ENCODE data around the gene APBB1IP. TPM values are rescaled to one million over a fixed set of nuclear protein-coding genes. Genes with fewer than 3 reads are reported as not detected.

APBB1IP gene
- total and polyA plus RNA-seq, 12 donors = 0.60 to 16.1 (median 7.8) TPM

DNA sequence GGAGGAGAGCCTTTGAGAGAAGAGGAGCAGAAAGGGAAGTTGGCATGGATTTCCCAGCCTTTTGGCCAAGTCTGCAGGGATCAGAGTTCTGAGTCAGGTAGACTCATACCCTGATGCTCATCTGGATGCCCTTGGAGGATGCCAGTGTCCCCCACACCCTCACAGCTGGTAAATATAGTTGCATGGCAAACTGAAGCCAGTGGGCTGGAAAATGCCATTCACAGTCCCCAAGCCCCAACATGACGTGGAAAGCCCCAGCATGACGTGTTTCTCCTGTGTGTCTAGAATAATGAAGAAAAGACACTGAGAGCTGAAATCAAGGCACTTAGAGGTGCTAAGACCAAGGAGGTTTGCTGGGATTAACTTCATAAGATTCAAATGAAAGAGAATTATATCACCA lies 24.8 kb upstream of the APBB1IP start:
- 61 to 69% (median 66%) methylated on average over 2 of the region's 2 CpGs for WGBS, 4 donors
- TF ChIP-seq, protein P1, sequence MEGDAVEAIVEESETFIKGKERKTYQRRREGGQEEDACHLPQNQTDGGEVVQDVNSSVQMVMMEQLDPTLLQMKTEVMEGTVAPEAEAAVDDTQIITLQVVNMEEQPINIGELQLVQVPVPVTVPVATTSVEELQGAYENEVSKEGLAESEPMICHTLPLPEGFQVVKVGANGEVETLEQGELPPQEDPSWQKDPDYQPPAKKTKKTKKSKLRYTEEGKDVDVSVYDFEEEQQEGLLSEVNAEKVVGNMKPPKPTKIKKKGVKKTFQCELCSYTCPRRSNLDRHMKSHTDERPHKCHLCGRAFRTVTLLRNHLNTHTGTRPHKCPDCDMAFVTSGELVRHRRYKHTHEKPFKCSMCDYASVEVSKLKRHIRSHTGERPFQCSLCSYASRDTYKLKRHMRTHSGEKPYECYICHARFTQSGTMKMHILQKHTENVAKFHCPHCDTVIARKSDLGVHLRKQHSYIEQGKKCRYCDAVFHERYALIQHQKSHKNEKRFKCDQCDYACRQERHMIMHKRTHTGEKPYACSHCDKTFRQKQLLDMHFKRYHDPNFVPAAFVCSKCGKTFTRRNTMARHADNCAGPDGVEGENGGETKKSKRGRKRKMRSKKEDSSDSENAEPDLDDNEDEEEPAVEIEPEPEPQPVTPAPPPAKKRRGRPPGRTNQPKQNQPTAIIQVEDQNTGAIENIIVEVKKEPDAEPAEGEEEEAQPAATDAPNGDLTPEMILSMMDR (IDR thresholded peaks at IDR 0.05) = no peak
- no peak for TF ChIP-seq POLR2A (IDR thresholded peaks at IDR 0.05)
- intact Hi-C loops (cut with DNase I) = no loop called here
- DNase-seq = no peak
- H3K36me3 ChIP-seq (replicated peaks in 1 of 2) = no peaks in the 10 kb centered on the region
- H3K4me3 ChIP-seq = no peak overlapping the region
- no peak overlapping the region for H3K27ac ChIP-seq
- H3K9me3 ChIP-seq (replicated peaks in 1 of 3) = no peaks in the 10 kb centered on the region
- H3K4me1 ChIP-seq (replicated peaks in 1 of 2) = no peaks in the 10 kb centered on the region
- H3K27me3 ChIP-seq = peaks cover 4% of the 10 kb centered on the region

DNA sequence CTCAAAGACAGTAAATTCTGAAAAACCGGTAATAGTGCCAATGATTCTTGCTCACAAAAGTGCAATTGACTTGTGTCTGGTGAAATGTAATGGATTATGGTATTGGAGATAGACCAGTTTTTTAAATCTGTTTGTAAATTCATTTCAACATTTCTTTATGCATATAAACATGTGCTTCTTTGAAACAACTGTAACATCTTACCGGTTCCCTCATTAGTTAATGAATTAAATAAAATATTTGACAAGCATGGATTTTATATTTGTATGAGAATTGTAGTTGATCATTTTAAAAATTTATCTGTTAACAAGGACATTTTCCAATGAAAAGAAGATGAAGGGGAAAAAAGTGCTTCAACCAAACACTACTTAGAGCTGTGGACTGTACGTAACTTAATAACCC lies 21.0 kb upstream of the APBB1IP start:
- WGBS, 4 donors = 59 to 75% (median 66%) methylated on average over 3 of the region's 3 CpGs

DNA sequence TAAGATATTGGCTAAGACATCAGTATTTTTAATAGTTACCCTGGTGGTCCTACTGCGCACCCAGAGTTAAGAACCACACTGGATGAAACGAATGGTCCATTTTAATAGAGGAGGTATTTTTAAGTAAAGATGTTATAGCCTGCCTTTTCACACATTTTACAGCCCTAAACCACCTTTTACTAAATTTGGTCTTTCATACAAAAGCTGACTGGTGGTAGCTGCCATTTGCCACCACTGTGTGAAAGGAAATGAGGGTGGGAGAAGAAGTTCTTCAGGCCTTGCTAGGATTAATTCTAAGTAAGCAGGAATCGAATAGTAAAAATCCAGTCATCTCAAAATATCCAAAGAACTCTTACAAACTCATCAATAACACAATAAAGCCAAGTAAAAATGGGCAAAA lies 15.2 kb upstream of the APBB1IP start:
- no peaks in the 10 kb centered on the region for H3K36me3 ChIP-seq (replicated peaks in 1 of 2)
- 68 to 70% (median 68%) methylated on average over 3 of the region's 3 CpGs for WGBS, 4 donors
- no peak for DNase-seq
- no peaks in the 10 kb centered on the region for H3K9me3 ChIP-seq (replicated peaks in 1 of 3)
- TF ChIP-seq, protein P1 (IDR thresholded peaks at IDR 0.05) = no peak
- TF ChIP-seq POLR2A (IDR thresholded peaks at IDR 0.05) = no peak
- no peak overlapping the region for H3K4me3 ChIP-seq
- no peak overlapping the region for H3K27ac ChIP-seq
- H3K27me3 ChIP-seq = no peaks in the 10 kb centered on the region
- intact Hi-C loops (cut with DNase I) = no loop called here
- no peaks in the 10 kb centered on the region for H3K4me1 ChIP-seq (replicated peaks in 1 of 2)

More for the DNA sequence above, 21.0 kb upstream of the APBB1IP start:
- Histone ChIP-seq H3K9me3 (replicated peaks in 1 of 3) (no peaks in the 10 kb centered on the region), H3K4me1 (replicated peaks in 1 of 2) (no peaks in the 10 kb centered on the region), H3K36me3 (replicated peaks in 1 of 2) (no peaks in the 10 kb centered on the region), H3K4me3 (no peak overlapping the region), H3K27ac (no peak overlapping the region), H3K27me3 (no peaks in the 10 kb centered on the region)
- intact Hi-C loops (cut with DNase I) = no loop called here
- no peak for TF ChIP-seq POLR2A (IDR thresholded peaks at IDR 0.05)
- TF ChIP-seq, protein P1 (IDR thresholded peaks at IDR 0.05) = no peak
- DNase-seq = no peak

DNA sequence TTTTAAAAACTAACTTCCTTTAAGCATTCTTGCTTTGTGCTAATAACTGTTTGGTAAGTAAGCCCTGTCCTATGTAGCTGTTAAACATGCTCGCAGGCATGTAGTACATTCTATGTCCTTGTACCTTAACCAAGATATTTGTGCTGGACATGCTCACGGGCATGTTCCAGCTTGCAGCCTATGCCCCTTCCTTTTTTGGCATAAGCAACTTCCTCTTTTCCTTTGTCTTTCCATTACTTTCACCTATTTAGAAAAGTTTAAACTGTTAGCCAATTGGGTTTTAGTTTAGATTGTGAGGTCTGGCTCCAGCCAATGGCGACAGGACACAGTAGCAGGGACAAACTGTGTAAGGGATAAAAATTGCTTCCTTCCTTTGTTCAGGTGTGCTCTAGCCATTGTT lies 14.4 kb upstream of the APBB1IP start:
- WGBS, 4 donors = 69 to 84% (median 73%) methylated on average over 3 of the region's 3 CpGs
- TF ChIP-seq, protein P1 (IDR thresholded peaks at IDR 0.05) = no peak
- no peak for TF ChIP-seq POLR2A (IDR thresholded peaks at IDR 0.05)
- DNase-seq = no peak

More for the DNA sequence above, 14.4 kb upstream of the APBB1IP start:
- no peaks in the 10 kb centered on the region for H3K9me3 ChIP-seq (replicated peaks in 1 of 3)
- H3K27me3 ChIP-seq = no peaks in the 10 kb centered on the region
- no peak overlapping the region for H3K4me3 ChIP-seq
- no peaks in the 10 kb centered on the region for H3K4me1 ChIP-seq (replicated peaks in 1 of 2)
- intact Hi-C loops (cut with DNase I) = no loop called here
- H3K36me3 ChIP-seq (replicated peaks in 1 of 2) = no peaks in the 10 kb centered on the region
- no peak overlapping the region for H3K27ac ChIP-seq
